ENCODE results near the gene GAK. TPM values are rescaled to one million over a fixed set of nuclear protein-coding genes. Genes with fewer than 3 reads are reported as not detected.

GAK gene
- total RNA-seq, 1 donor from 2014 or later = 130 TPM

DNA sequence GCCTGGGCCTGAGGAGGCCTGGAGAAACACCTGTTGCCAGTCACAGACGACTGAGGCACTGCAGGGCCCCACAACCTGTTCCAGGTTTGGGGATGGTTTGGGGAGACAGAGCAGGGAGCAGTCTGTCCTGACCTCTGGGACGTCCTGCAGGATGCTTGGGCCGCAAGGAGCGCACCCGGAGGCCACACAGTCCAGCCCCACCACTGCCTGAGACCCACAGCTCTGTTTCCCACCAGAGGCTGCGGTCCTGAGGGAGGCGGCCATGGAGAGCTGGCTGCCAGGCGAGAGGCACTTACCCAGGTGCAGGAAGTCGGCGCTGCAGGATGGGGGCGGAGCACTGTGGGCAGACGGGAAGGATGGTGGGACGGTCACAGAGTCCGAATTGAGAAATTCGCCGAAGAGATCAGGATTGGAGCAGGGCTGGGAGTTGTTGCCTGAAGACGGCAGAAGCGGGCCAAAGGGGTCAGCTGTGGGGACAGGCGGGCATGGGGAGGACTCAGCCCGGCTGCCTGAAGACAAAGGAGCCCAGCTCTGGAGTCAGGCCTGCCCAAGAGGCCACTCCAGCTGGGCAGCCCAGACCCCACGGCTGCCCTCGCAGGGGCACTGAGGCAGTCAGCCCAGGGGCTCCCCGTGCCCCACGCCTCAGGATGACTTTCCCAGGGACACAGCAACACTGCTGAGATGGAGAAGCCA, 65.9 kb downstream of the GAK start:
- Histone ChIP-seq H3K9me3 (no peaks in the 10 kb centered on the region), H3K4me3 (no peak overlapping the region), H3K27me3 (ENCODE audit: low read depth) (no peaks in the 10 kb centered on the region), H3K36me3 (peaks cover 93% of the 10 kb centered on the region), H3K4me1 (no peaks in the 10 kb centered on the region), H3K27ac (no peak overlapping the region)
- no peak for DNase-seq
- intact Hi-C loops (cut with DNase I) = no loop called here
- TF ChIP-seq, protein P1, sequence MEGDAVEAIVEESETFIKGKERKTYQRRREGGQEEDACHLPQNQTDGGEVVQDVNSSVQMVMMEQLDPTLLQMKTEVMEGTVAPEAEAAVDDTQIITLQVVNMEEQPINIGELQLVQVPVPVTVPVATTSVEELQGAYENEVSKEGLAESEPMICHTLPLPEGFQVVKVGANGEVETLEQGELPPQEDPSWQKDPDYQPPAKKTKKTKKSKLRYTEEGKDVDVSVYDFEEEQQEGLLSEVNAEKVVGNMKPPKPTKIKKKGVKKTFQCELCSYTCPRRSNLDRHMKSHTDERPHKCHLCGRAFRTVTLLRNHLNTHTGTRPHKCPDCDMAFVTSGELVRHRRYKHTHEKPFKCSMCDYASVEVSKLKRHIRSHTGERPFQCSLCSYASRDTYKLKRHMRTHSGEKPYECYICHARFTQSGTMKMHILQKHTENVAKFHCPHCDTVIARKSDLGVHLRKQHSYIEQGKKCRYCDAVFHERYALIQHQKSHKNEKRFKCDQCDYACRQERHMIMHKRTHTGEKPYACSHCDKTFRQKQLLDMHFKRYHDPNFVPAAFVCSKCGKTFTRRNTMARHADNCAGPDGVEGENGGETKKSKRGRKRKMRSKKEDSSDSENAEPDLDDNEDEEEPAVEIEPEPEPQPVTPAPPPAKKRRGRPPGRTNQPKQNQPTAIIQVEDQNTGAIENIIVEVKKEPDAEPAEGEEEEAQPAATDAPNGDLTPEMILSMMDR (IDR thresholded peaks at IDR 0.05) = no peak
- ATAC-seq = no peak

DNA sequence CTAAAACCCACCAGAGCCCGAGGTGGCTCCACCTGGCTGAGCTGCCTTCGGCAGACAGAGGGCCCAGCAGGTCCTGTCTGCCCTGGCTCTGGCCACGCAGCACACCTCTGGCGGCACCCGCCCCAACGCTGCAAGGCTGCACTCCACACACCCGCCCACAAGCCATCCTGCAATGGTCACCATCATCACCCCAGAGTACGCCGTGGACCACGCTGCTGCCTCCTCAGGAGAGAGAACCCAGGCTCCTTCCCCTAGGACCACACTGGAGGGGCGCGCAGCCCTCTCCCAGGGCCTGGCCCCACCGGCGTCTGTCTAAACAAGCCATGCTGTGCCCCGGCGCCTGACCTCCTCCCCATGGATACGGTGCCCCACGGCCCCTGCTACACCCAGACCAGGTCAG, 66.5 kb downstream of the GAK start:
- no peaks in the 10 kb centered on the region for H3K4me1 ChIP-seq
- intact Hi-C loops (cut with DNase I) = no loop called here
- no peak overlapping the region for H3K27ac ChIP-seq
- no peaks in the 10 kb centered on the region for H3K27me3 ChIP-seq (ENCODE audit: low read depth)
- ATAC-seq (peak in 1 of 2 donors; percentile 3), DNase-seq (no peak)
- peaks cover 93% of the 10 kb centered on the region for H3K36me3 ChIP-seq
- H3K4me3 ChIP-seq = no peak overlapping the region
- TF ChIP-seq, protein P1 (IDR thresholded peaks at IDR 0.05) = no peak
- H3K9me3 ChIP-seq = no peaks in the 10 kb centered on the region

DNA sequence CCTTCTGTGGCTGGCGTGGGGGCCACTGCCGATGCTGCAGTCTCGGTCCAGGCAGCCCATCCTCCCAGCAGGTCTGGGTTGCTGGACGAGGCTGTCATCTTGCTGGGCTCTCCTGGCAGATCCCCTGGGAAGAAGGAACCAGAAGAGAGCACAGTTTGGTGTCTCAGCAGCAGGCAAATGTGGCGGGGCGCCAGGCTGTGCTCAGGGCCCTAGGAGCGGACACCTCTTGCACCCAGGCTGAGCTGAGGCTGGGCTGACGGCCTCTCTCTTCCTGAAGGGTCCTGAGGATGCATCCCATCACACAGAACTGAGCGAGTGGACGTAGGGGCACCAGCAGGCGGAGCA, 67.0 kb downstream of the GAK start:
- DNase-seq = no peak
- Histone ChIP-seq H3K4me1 (no peaks in the 10 kb centered on the region), H3K27ac (no peak overlapping the region), H3K27me3 (ENCODE audit: low read depth) (no peaks in the 10 kb centered on the region), H3K9me3 (no peaks in the 10 kb centered on the region), H3K36me3 (peaks cover 93% of the 10 kb centered on the region), H3K4me3 (no peak overlapping the region)
- intact Hi-C loops (cut with DNase I) = no loop called here
- TF ChIP-seq, protein P1 (IDR thresholded peaks at IDR 0.05) = no peak
- ATAC-seq = no peak

DNA sequence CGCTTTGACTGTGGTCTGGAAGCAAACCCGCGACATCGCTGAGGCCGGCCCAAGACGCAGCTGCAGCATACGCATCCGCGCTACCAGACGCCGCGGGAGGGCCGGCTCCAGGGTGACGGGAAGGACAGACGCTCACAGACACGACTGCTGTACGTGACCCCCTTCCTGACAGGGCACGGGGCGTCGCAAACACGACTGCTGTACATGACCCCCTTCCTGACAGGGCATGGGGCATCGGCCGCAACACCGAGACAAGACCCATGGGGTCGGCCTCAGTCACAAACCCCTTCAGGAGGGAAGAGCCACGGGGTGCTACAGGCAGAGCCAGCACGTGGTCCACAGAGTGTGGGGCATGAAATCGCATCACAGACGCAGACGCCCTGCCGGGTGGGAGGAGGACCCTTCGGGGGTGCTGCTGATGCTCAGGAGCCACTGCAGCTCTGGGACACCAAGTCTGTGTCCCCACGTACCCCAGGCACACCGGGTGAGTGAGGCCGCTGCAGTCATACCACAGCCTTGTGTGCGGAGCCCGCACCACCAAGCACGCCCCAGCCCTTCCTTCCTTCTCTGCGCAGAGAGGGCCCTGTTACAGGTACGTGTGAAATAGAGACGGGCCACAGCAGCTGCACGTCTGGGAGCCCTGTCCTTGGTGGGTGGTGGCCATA, 67.5 kb downstream of the GAK start:
- intact Hi-C loops (cut with DNase I) = no loop called here
- no peak overlapping the region for H3K27ac ChIP-seq
- H3K27me3 ChIP-seq (ENCODE audit: low read depth) = no peaks in the 10 kb centered on the region
- no peaks in the 10 kb centered on the region for H3K4me1 ChIP-seq
- peaks cover 93% of the 10 kb centered on the region for H3K36me3 ChIP-seq
- TF ChIP-seq, protein P1 (IDR thresholded peaks at IDR 0.05) = no peak
- no peaks in the 10 kb centered on the region for H3K9me3 ChIP-seq
- DNase-seq = no peak
- no peak for ATAC-seq
- H3K4me3 ChIP-seq = no peak overlapping the region

DNA sequence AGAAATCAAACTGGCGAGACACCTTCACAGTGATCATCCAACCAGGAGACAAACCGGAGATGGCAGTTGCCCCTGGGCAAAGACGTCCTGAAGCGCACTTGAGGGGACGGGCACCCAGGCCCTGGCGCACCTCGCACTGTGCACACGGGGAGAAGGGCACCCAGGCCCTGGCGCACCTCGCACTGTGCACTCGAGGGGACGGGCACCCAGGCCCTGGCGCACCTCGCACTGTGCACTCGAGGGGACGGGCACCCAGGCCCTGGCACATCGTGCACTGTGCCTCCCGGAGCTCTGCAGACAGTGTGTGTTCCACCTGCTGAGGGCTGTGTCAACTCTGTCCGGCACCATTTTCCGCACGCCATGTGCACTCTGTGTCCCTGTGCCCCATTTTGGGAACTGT, 71.6 kb downstream of the GAK start:
- peaks cover 91% of the 10 kb centered on the region for H3K36me3 ChIP-seq
- H3K4me3 ChIP-seq = no peak overlapping the region
- H3K27ac ChIP-seq = no peak overlapping the region
- TF ChIP-seq, protein P1 (IDR thresholded peaks at IDR 0.05) = no peak
- DNase-seq (peak; percentile 28), ATAC-seq (no peak)
- H3K27me3 ChIP-seq (ENCODE audit: low read depth) = no peaks in the 10 kb centered on the region
- no peaks in the 10 kb centered on the region for H3K4me1 ChIP-seq
- intact Hi-C loops (cut with DNase I) = no loop called here
- H3K9me3 ChIP-seq = no peaks in the 10 kb centered on the region

Data from lower lobe of right lung (tissue), 2 donors.